Aorta (tissue), 4 donors: ENCODE results near the gene U2AF2. TPM values are rescaled to one million over a fixed set of nuclear protein-coding genes. Genes with fewer than 3 reads are reported as not detected.

Experiments used
- polyA plus RNA-seq, 2 donors: library from polyadenylated mRNA; stranded (reverse); fragments of 200-250 nt; gene quantifications; one replicate each; pipeline ENCODE4 v1.2.3, GENCODE V29; 2013
- total RNA-seq, 2 donors: library from RNA; stranded (reverse); fragmentation: NEBNext Ultra II Directional; extraction: Animal tissue kit (Norgen Biotek cat#: 25700); gene quantifications; one replicate each; pipeline ENCODE4 v1.2.1, GENCODE V29; 2021
- donor health status: healthy with polysubstance abuse.
- donor health status: Bipolar disorder and iron deficiency.
- donor health status: DM: no; HTN: no; CAD: no.
- donor health status: DM: yes; HTN: yes; CAD: no.

The U2AF2 gene
- total and polyA plus RNA-seq, 4 donors: 40.6 to 129 (median 89.5) TPM

Other genes starting within 250 kb of the U2AF2 start
- 10 to 100 TPM; 13.2 to 26.8 TPM for gene UBE2S, start 247.2 kb upstream of the U2AF2 start, total RNA-seq
- gene UBE2S, start 247.2 kb upstream of the U2AF2 start, polyA plus RNA-seq: 1 to 10 TPM; 7.0 to 8.4 TPM
- gene SHISA7, start 211.7 kb upstream of the U2AF2 start, total RNA-seq: not detected
- under 1 TPM in 1 of 2 donors, not detected in 1; 0.05 TPM for gene SHISA7, start 211.7 kb upstream of the U2AF2 start, polyA plus RNA-seq
- 10 to 100 TPM; 18.6 to 30.6 TPM for gene ISOC2, start 193.4 kb upstream of the U2AF2 start, total RNA-seq
- gene ISOC2, start 193.4 kb upstream of the U2AF2 start, polyA plus RNA-seq: 10 to 100 TPM; 42.6 to 47.3 TPM
- not detected for gene C19orf85, start 190.3 kb upstream of the U2AF2 start, total RNA-seq
- not detected for gene C19orf85, start 190.3 kb upstream of the U2AF2 start, polyA plus RNA-seq
- 1 to 10 TPM; 6.9 to 7.0 TPM for gene ZNF628, start 178.4 kb upstream of the U2AF2 start, total RNA-seq
- gene ZNF628, start 178.4 kb upstream of the U2AF2 start, polyA plus RNA-seq: 1 to 10 TPM; 1.3 to 2.0 TPM
- 10 to 100 TPM; 15.3 to 16.2 TPM for gene NAT14, start 169.8 kb upstream of the U2AF2 start, total RNA-seq
- 10 to 100 TPM in 1 of 2 donors, 1 to 10 TPM in 1; 3.1 to 19.2 TPM for gene NAT14, start 169.8 kb upstream of the U2AF2 start, polyA plus RNA-seq
- gene SSC5D, start 166.6 kb upstream of the U2AF2 start, total RNA-seq: 10 to 100 TPM in 1 of 2 donors, 1 to 10 TPM in 1; 8.6 to 64.1 TPM
- gene SSC5D, start 166.6 kb upstream of the U2AF2 start, polyA plus RNA-seq: 1 to 10 TPM; 1.6 to 3.7 TPM
- not detected for gene SBK2, start 117.9 kb upstream of the U2AF2 start, total RNA-seq
- not detected for gene SBK2, start 117.9 kb upstream of the U2AF2 start, polyA plus RNA-seq
- gene SBK3, start 109.5 kb upstream of the U2AF2 start, total RNA-seq: under 1 TPM in 1 of 2 donors, not detected in 1; 0.48 TPM
- not detected for gene SBK3, start 109.5 kb upstream of the U2AF2 start, polyA plus RNA-seq
- gene ZNF579, start 74.2 kb upstream of the U2AF2 start, total RNA-seq: 10 to 100 TPM; 12.9 to 13.1 TPM
- gene ZNF579, start 74.2 kb upstream of the U2AF2 start, polyA plus RNA-seq: 10 to 100 TPM in 1 of 2 donors, under 1 TPM in 1; 0.63 to 12.6 TPM
- gene FIZ1, start 55.5 kb upstream of the U2AF2 start, total RNA-seq: 10 to 100 TPM; 12.7 to 13.2 TPM
- gene FIZ1, start 55.5 kb upstream of the U2AF2 start, polyA plus RNA-seq: 10 to 100 TPM in 1 of 2 donors, 1 to 10 TPM in 1; 2.8 to 12.6 TPM
- gene ZNF524, start 54.7 kb upstream of the U2AF2 start, total RNA-seq: 10 to 100 TPM; 13.2 to 17.3 TPM
- 10 to 100 TPM; 13.4 to 38.8 TPM for gene ZNF524, start 54.7 kb upstream of the U2AF2 start, polyA plus RNA-seq
- gene ZNF865, start 49.4 kb upstream of the U2AF2 start, total RNA-seq: 10 to 100 TPM; 13.4 to 16.4 TPM
- gene ZNF865, start 49.4 kb upstream of the U2AF2 start, polyA plus RNA-seq: 1 to 10 TPM; 1.1 to 5.7 TPM
- 1 to 10 TPM; 5.1 to 5.3 TPM for gene ZNF784, start 30.5 kb upstream of the U2AF2 start, total RNA-seq
- gene ZNF784, start 30.5 kb upstream of the U2AF2 start, polyA plus RNA-seq: 10 to 100 TPM in 1 of 2 donors, 1 to 10 TPM in 1; 4.8 to 27.2 TPM
- gene ZNF580, start 14.0 kb upstream of the U2AF2 start, total RNA-seq: 10 to 100 TPM; 42.9 to 43.7 TPM
- 10 to 100 TPM; 13.3 to 79.6 TPM for gene ZNF580, start 14.0 kb upstream of the U2AF2 start, polyA plus RNA-seq
- 10 to 100 TPM; 11.0 to 19.4 TPM for gene ZNF581, start 11.4 kb upstream of the U2AF2 start, total RNA-seq
- gene ZNF581, start 11.4 kb upstream of the U2AF2 start, polyA plus RNA-seq: 10 to 100 TPM; 15.8 to 23.8 TPM
- gene CCDC106, start 6.8 kb upstream of the U2AF2 start, total RNA-seq: 10 to 100 TPM in 1 of 2 donors, 1 to 10 TPM in 1; 7.2 to 11.0 TPM
- 10 to 100 TPM; 10.0 to 19.0 TPM for gene CCDC106, start 6.8 kb upstream of the U2AF2 start, polyA plus RNA-seq
- 10 to 100 TPM; 74.7 to 87.8 TPM for gene EPN1, start 20.2 kb downstream of the U2AF2 start, total RNA-seq
- gene EPN1, start 20.2 kb downstream of the U2AF2 start, polyA plus RNA-seq: 10 to 100 TPM; 66.8 to 68.5 TPM
- not detected for gene NLRP9, start 83.4 kb downstream of the U2AF2 start, total RNA-seq
- not detected for gene NLRP9, start 83.4 kb downstream of the U2AF2 start, polyA plus RNA-seq
- not detected for gene RFPL4A, start 104.1 kb downstream of the U2AF2 start, total RNA-seq
- gene RFPL4A, start 104.1 kb downstream of the U2AF2 start, polyA plus RNA-seq: not detected
- gene RFPL4AL1, start 114.1 kb downstream of the U2AF2 start, total RNA-seq: not detected
- gene RFPL4AL1, start 114.1 kb downstream of the U2AF2 start, polyA plus RNA-seq: not detected
- not detected for gene NLRP11, start 177.0 kb downstream of the U2AF2 start, total RNA-seq
- not detected for gene NLRP11, start 177.0 kb downstream of the U2AF2 start, polyA plus RNA-seq
- not detected for gene NLRP4, start 181.5 kb downstream of the U2AF2 start, total RNA-seq
- gene NLRP4, start 181.5 kb downstream of the U2AF2 start, polyA plus RNA-seq: not detected